Keratinocyte (primary cell): ENCODE results near the gene RAPGEF4. TPM values are rescaled to one million over a fixed set of nuclear protein-coding genes. Genes with fewer than 3 reads are reported as not detected.

ENCODE experiments used
- DNase-seq: peaks from one replicate; pipeline ENCODE4 v3.0.0-alpha.2; 2011; ENCODE audit warnings: low read depth, missing footprints, low spot score
- FAIRE-seq: peaks from 2 replicates; lab custom pipeline; 2011; peaks lifted over from hg19 to GRCh38; lab: Jason Lieb, UNC
- H2AFZ ChIP-seq: 2 replicates; pipeline ENCODE4 v1.6.0; 2012; ENCODE audit warnings: low read length, control low read depth, inconsistent platforms; ENCODE audit not compliant: control insufficient read depth
- H3K27ac ChIP-seq: 2 replicates; pipeline ENCODE4 v1.5.1; 2011; ENCODE audit warnings: low read length; ENCODE audit not compliant: control insufficient read depth, insufficient read depth
- H3K27me3 ChIP-seq: 3 replicates; pipeline ENCODE4 v1.6.0; 2011; ENCODE audit warnings: low read length; ENCODE audit not compliant: control insufficient read depth, insufficient read depth; ENCODE audit errors: extremely low read depth
- H3K36me3 ChIP-seq, 2 experiments: 2 replicates in 1 of 2; 3 replicates in 1 of 2; pipeline ENCODE4 v1.5.1; 2011; ENCODE audit warnings: low read length in 2 of 2, mild to moderate bottlenecking in 1 of 2; ENCODE audit not compliant: control insufficient read depth in 2 of 2, insufficient read depth in 2 of 2; ENCODE audit errors: extremely low read depth in 1 of 2
- H3K4me1 ChIP-seq: 3 replicates; pipeline ENCODE4 v1.5.1; 2011; ENCODE audit warnings: low read length; ENCODE audit not compliant: control insufficient read depth, insufficient read depth; ENCODE audit errors: extremely low read depth
- H3K4me2 ChIP-seq: 3 replicates; pipeline ENCODE4 v1.6.0; 2011; ENCODE audit warnings: low read depth, low read length; ENCODE audit not compliant: control insufficient read depth, insufficient read depth; ENCODE audit errors: extremely low read depth
- H3K4me3 ChIP-seq, 3 experiments: fragments of 200-600 bp in 1 of 3; sonication (generic) in 1 of 3; 2 replicates in 2 of 3; 3 replicates in 1 of 3; pipeline ENCODE4 v1.5.1; 2011 to 2016; ENCODE audit warnings: low read length in 3 of 3, mild to moderate bottlenecking in 3 of 3, control low read depth in 2 of 3, inconsistent platforms in 1 of 3, low read depth in 1 of 3, mixed read lengths in 1 of 3, mixed run types in 1 of 3, moderate library complexity in 1 of 3; ENCODE audit not compliant: control insufficient read depth in 2 of 3, insufficient read depth in 2 of 3; ENCODE audit errors: extremely low read depth in 1 of 3
- H3K79me2 ChIP-seq: 2 replicates; pipeline ENCODE4 v1.6.0; 2012; ENCODE audit warnings: low read length; ENCODE audit not compliant: control insufficient read depth, insufficient read depth
- H3K9ac ChIP-seq: 3 replicates; pipeline ENCODE4 v1.6.0; 2011; ENCODE audit warnings: low read length; ENCODE audit not compliant: control insufficient read depth, insufficient read depth; ENCODE audit errors: extremely low read depth
- H3K9me1 ChIP-seq: 3 replicates; pipeline ENCODE4 v1.6.0; 2011; ENCODE audit warnings: low read length; ENCODE audit not compliant: control insufficient read depth, insufficient read depth; ENCODE audit errors: extremely low read depth
- H3K9me3 ChIP-seq: 2 replicates; pipeline ENCODE4 v1.5.1; 2012; ENCODE audit warnings: low read depth, low read length; ENCODE audit not compliant: control insufficient read depth
- H4K20me1 ChIP-seq: 3 replicates; pipeline ENCODE4 v1.6.0; 2011; ENCODE audit warnings: low read length; ENCODE audit not compliant: control insufficient read depth, insufficient read depth; ENCODE audit errors: extremely low read depth
- CTCF ChIP-seq, 3 experiments: IDR thresholded peaks in 1 of 3; conservative IDR thresholded peaks in 1 of 3; optimal IDR thresholded peaks in 1 of 3; 2 replicates in 2 of 3; 3 replicates in 1 of 3; pipeline versions ENCODE3 to v1.5.1; 2011; ENCODE audit warnings: low read length in 3 of 3, mild to moderate bottlenecking in 3 of 3, moderate library complexity in 2 of 3, control low read depth in 1 of 3, inconsistent platforms in 1 of 3; ENCODE audit not compliant: insufficient read depth in 2 of 3; ENCODE audit errors: extremely low read depth in 1 of 3
- EZH2 ChIP-seq: IDR thresholded peaks from one replicate; pipeline ENCODE4 v1.6.1; 2012; ENCODE audit warnings: inconsistent platforms, mild to moderate bottlenecking, low read length, moderate library complexity
- dilution Hi-C: fragments of 300-500 bp; cut with MboI; formaldehyde crosslinking; loops from one replicate; pipeline ENCODE4 v1.7.0; 2020; ENCODE audit warnings: low sequenced_read_pairs; ENCODE audit not compliant: extremely low pct_ligation_motif_present
- polyA plus RNA-seq, 5 experiments: library from polyadenylated mRNA; depleted of rRNA in 3 of 5; stranded (reverse) in 3 of 5; stranded (forward) in 1 of 5; unstranded in 1 of 5; fragments of >200 nt; gene quantifications; 1 replicate in 1 of 5; 2 replicates in 3 of 5; 3 replicates in 1 of 5; pipeline versions ENCODE4 v1.2.1 to v1.2.3, GENCODE V29; 2011 to 2012; ENCODE audit warnings: missing spikeins in 2 of 5, low read depth in 1 of 5, low replicate concordance in 1 of 5

RAPGEF4 gene
- polyA plus RNA-seq, 1 donor (not counting 4 experiments of a cell fraction or from before 2014, with no cell fraction given): 1.6 TPM

DNA sequence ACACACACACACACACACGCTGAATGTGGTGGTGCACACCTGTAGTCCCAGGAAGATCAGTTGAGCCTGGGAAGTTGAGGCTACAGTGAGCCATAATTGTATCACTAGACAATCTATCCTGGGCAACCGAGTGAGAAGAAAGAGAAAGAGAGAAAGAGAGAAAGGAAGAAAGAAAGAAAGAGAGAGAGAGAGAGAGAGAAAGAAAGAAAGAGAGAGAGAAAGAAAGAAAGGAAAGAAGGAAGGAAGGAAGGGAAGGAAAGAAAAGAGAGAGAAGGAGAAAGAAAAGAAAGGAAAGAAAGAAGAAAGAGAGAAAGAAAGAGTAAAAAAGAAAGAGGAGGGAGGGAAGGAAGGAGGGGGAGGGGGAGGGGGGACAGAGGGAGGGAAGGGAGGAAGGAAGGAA lies 190.0 kb downstream of the RAPGEF4 start:
- Histone ChIP-seq H3K4me2 (no peak overlapping the region), H3K9me3 (no peaks in the 10 kb centered on the region), H3K27ac (no peak overlapping the region), H3K36me3 (no peaks in the 10 kb centered on the region), H3K9ac (no peak overlapping the region), H3K79me2 (no peaks in the 10 kb centered on the region), H3K4me3 (no peak overlapping the region), H2AFZ (no peak overlapping the region), H3K27me3 (no peaks in the 10 kb centered on the region), H3K4me1 (peaks cover 8% of the 10 kb centered on the region), H3K9me1 (no peaks in the 10 kb centered on the region), H4K20me1 (no peaks in the 10 kb centered on the region)
- no peak for TF ChIP-seq EZH2
- TF ChIP-seq CTCF (optimal IDR thresholded peaks at IDR 0.05 in 1 of 3, IDR thresholded peaks at IDR 0.05 in 1 of 3, conservative IDR thresholded peaks at IDR 0.05 in 1 of 3; ENCODE audit: extremely low read depth in 1 of 3, insufficient read depth in 2 of 3, low read length in 3 of 3): no peak
- dilution Hi-C loops: no loop called here
- DNase-seq (no peak), FAIRE-seq (no peak)

- no peak overlapping the region for H3K27ac ChIP-seq
- no peaks in the 10 kb centered on the region for H3K27me3 ChIP-seq
- no peaks in the 10 kb centered on the region for H3K9me1 ChIP-seq
- dilution Hi-C loops: no loop called here
- H3K4me2 ChIP-seq: no peak overlapping the region
- FAIRE-seq: no peak
- no peaks in the 10 kb centered on the region for H3K79me2 ChIP-seq
- TF ChIP-seq CTCF (optimal IDR thresholded peaks at IDR 0.05 in 1 of 3, IDR thresholded peaks at IDR 0.05 in 1 of 3, conservative IDR thresholded peaks at IDR 0.05 in 1 of 3; ENCODE audit: extremely low read depth in 1 of 3, insufficient read depth in 2 of 3, low read length in 3 of 3) (no peak), EZH2 (no peak)
- H3K4me1 ChIP-seq: peaks cover 6% of the 10 kb centered on the region
- H3K9ac ChIP-seq: no peak overlapping the region
- H2AFZ ChIP-seq: no peak overlapping the region
- no peak for DNase-seq
- no peaks in the 10 kb centered on the region for H4K20me1 ChIP-seq
- no peaks in the 10 kb centered on the region for H3K36me3 ChIP-seq
- H3K9me3 ChIP-seq: no peaks in the 10 kb centered on the region
- no peak overlapping the region for H3K4me3 ChIP-seq
These were observed 191.4 kb downstream of the RAPGEF4 start for GRCh38 chr2:172926785-172927640.
